ENCODE results near the gene RIPK1.

The RIPK1 gene

GRCh38 chr6:3108746-3109414 is 40.6 kb downstream of the RIPK1 start:
- Histone ChIP-seq H3K9ac (ENCODE audit: low read depth, low read length) (no peak overlapping the region), H3K4me2 (ENCODE audit: insufficient read depth, low read length) (no peak overlapping the region), H3K27me3 (ENCODE audit: insufficient read depth, low read length, poor library complexity) (no peaks in the 10 kb centered on the region), H3K4me3 (ENCODE audit: low read depth in 1 of 2, low read length in 2 of 2) (no peak overlapping the region), H3K27ac (ENCODE audit: low read length) (no peak overlapping the region), H2AFZ (ENCODE audit: low read depth, low read length) (no peak overlapping the region), H3K36me3 (ENCODE audit: insufficient read depth, low read length) (peaks cover 88% of the 10 kb centered on the region), H4K20me1 (ENCODE audit: insufficient read depth, low read length) (peaks cover 4% of the 10 kb centered on the region; the same call in 1 of the 2 replicates), H3K4me1 (ENCODE audit: insufficient read depth, low read length) (no peaks in the 10 kb centered on the region), H3K9me3 (ENCODE audit: insufficient read depth, low read length, severe bottlenecking) (no peaks in the 10 kb centered on the region), H3K79me2 (ENCODE audit: insufficient read depth, low read length) (no peaks in the 10 kb centered on the region)
- TF ChIP-seq EZH2 (IDR thresholded peaks at IDR 0.05; ENCODE audit: borderline replicate concordance, low read depth, low read length, severe bottlenecking): no peak
- TF ChIP-seq, protein P1, sequence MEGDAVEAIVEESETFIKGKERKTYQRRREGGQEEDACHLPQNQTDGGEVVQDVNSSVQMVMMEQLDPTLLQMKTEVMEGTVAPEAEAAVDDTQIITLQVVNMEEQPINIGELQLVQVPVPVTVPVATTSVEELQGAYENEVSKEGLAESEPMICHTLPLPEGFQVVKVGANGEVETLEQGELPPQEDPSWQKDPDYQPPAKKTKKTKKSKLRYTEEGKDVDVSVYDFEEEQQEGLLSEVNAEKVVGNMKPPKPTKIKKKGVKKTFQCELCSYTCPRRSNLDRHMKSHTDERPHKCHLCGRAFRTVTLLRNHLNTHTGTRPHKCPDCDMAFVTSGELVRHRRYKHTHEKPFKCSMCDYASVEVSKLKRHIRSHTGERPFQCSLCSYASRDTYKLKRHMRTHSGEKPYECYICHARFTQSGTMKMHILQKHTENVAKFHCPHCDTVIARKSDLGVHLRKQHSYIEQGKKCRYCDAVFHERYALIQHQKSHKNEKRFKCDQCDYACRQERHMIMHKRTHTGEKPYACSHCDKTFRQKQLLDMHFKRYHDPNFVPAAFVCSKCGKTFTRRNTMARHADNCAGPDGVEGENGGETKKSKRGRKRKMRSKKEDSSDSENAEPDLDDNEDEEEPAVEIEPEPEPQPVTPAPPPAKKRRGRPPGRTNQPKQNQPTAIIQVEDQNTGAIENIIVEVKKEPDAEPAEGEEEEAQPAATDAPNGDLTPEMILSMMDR (IDR thresholded peaks at IDR 0.05; ENCODE audit: borderline replicate concordance, extremely low read depth, low read length, poor library complexity, severe bottlenecking): no peak
- DNase-seq (no peak), ATAC-seq (ENCODE audit: insufficient read depth, low read depth) (no peak)

GRCh38 chr6:3109761-3110160 is 41.5 kb downstream of the RIPK1 start:
- Histone ChIP-seq H4K20me1 (ENCODE audit: insufficient read depth, low read length) (peaks cover 4% of the 10 kb centered on the region; the same call in 1 of the 2 replicates), H3K27me3 (ENCODE audit: insufficient read depth, low read length, poor library complexity) (no peaks in the 10 kb centered on the region), H3K4me3 (ENCODE audit: low read depth in 1 of 2, low read length in 2 of 2) (no peak overlapping the region), H3K9me3 (ENCODE audit: insufficient read depth, low read length, severe bottlenecking) (no peaks in the 10 kb centered on the region), H3K4me1 (ENCODE audit: insufficient read depth, low read length) (no peaks in the 10 kb centered on the region), H2AFZ (ENCODE audit: low read depth, low read length) (no peak overlapping the region), H3K36me3 (ENCODE audit: insufficient read depth, low read length) (peaks cover 88% of the 10 kb centered on the region), H3K79me2 (ENCODE audit: insufficient read depth, low read length) (no peaks in the 10 kb centered on the region), H3K4me2 (ENCODE audit: insufficient read depth, low read length) (no peak overlapping the region), H3K9ac (ENCODE audit: low read depth, low read length) (no peak overlapping the region), H3K27ac (ENCODE audit: low read length) (no peak overlapping the region)
- DNase-seq (no peak), ATAC-seq (ENCODE audit: insufficient read depth, low read depth) (no peak)
- no peak for TF ChIP-seq EZH2 (IDR thresholded peaks at IDR 0.05; ENCODE audit: borderline replicate concordance, low read depth, low read length, severe bottlenecking)
- TF ChIP-seq, protein P1 (IDR thresholded peaks at IDR 0.05; ENCODE audit: borderline replicate concordance, extremely low read depth, low read length, poor library complexity, severe bottlenecking): no peak

GRCh38 chr6:3114377-3114776 is 46.1 kb downstream of the RIPK1 start:
- H3K79me2 ChIP-seq (ENCODE audit: insufficient read depth, low read length): peaks cover 6% of the 10 kb centered on the region
- peaks cover 53% of the 10 kb centered on the region for H3K36me3 ChIP-seq (ENCODE audit: insufficient read depth, low read length)
- H4K20me1 ChIP-seq (ENCODE audit: insufficient read depth, low read length): no peaks in the 10 kb centered on the region
- TF ChIP-seq, protein P1 (IDR thresholded peaks at IDR 0.05; ENCODE audit: borderline replicate concordance, extremely low read depth, low read length, poor library complexity, severe bottlenecking): no peak
- no peak for TF ChIP-seq EZH2 (IDR thresholded peaks at IDR 0.05; ENCODE audit: borderline replicate concordance, low read depth, low read length, severe bottlenecking)
- ATAC-seq (ENCODE audit: insufficient read depth, low read depth) (no peak), DNase-seq (no peak)
- no peak overlapping the region for H3K9ac ChIP-seq (ENCODE audit: low read depth, low read length)
- no peak overlapping the region for H3K27ac ChIP-seq (ENCODE audit: low read length)
- H2AFZ ChIP-seq (ENCODE audit: low read depth, low read length): no peak overlapping the region
- H3K4me1 ChIP-seq (ENCODE audit: insufficient read depth, low read length): peaks cover 20% of the 10 kb centered on the region
- H3K9me3 ChIP-seq (ENCODE audit: insufficient read depth, low read length, severe bottlenecking): no peaks in the 10 kb centered on the region
- H3K4me2 ChIP-seq (ENCODE audit: insufficient read depth, low read length): no peak overlapping the region
- no peak overlapping the region for H3K4me3 ChIP-seq (ENCODE audit: low read depth in 1 of 2, low read length in 2 of 2)
- H3K27me3 ChIP-seq (ENCODE audit: insufficient read depth, low read length, poor library complexity): no peaks in the 10 kb centered on the region
